HEK293 (cell line): ENCODE measurements around the gene EEF2K.

Source experiments
- CTCF ChIA-PET: fragments of 350-600 bp; formaldehyde crosslinking; extraction: SDS; loops from one replicate; lab custom pipeline; 2021; ENCODE audit warnings: antibody characterized with exemption; lab: Yijun Ruan, JAX
- POLR2A ChIA-PET: fragments of 300-600 bp; formaldehyde crosslinking; extraction: SDS; loops from one replicate; lab custom pipeline; 2020; ENCODE audit warnings: antibody characterized with exemption, inconsistent platforms; lab: Yijun Ruan, JAX
- H3K27ac ChIP-seq: fragments of 200-500 bp; sonication (Bioruptor generic); 2 replicates; pipeline ENCODE4 v1.5.1; 2014; ENCODE audit warnings: low read depth, low read length, control low read depth, inconsistent platforms; ENCODE audit errors: extremely low read depth
- H3K36me3 ChIP-seq, 2 experiments: fragments of 200-500 bp in 1 of 2; sonication (Bioruptor generic) in 1 of 2; 1 replicate in 1 of 2; 2 replicates in 1 of 2; pipeline ENCODE4 v1.5.1; 2014 to 2017; ENCODE audit warnings: inconsistent platforms in 2 of 2, low read length in 2 of 2; ENCODE audit not compliant: control insufficient read depth in 2 of 2, insufficient read depth in 1 of 2
- H3K4me1 ChIP-seq: fragments of 200-500 bp; sonication (Bioruptor generic); 2 replicates; pipeline ENCODE4 v1.5.1; 2014; ENCODE audit warnings: mild to moderate bottlenecking, low read length, inconsistent platforms; ENCODE audit not compliant: control insufficient read depth, insufficient read depth
- H3K4me3 ChIP-seq: 2 replicates; pipeline ENCODE4 v1.5.1; 2011; ENCODE audit warnings: low read depth, mild to moderate bottlenecking, control low read depth, low read length, moderate library complexity
- H3K9me3 ChIP-seq: fragments of 200-500 bp; sonication (Bioruptor generic); 2 replicates; pipeline ENCODE4 v1.5.1; 2014; ENCODE audit warnings: low read depth, low read length, inconsistent platforms; ENCODE audit not compliant: control insufficient read depth, insufficient read depth
- GLIS1 ChIP-seq: fragments of 450-650 bp; formaldehyde crosslinking; IDR thresholded peaks from 2 replicates; pipeline ENCODE4 v1.5.1; 2016; ENCODE audit warnings: missing biosample characterization, missing genetic modification characterization
- MYNN ChIP-seq: fragments of 450-650 bp; formaldehyde crosslinking; IDR thresholded peaks from 2 replicates; pipeline ENCODE4 v1.5.1; 2016; ENCODE audit warnings: missing biosample characterization, missing genetic modification characterization, borderline replicate concordance
- SCRT1 ChIP-seq: fragments of 450-650 bp; formaldehyde crosslinking; IDR thresholded peaks from 2 replicates; pipeline ENCODE4 v1.5.1; 2016; ENCODE audit warnings: missing biosample characterization, missing genetic modification characterization, borderline replicate concordance
- TCF7L2 ChIP-seq: IDR thresholded peaks from 2 replicates; pipeline ENCODE4 v1.6.1; 2011; ENCODE audit warnings: low read depth, mild to moderate bottlenecking, inconsistent platforms, low read length, moderate library complexity, borderline replicate concordance
- ZBTB20 ChIP-seq: fragments of 450-650 bp; formaldehyde crosslinking; IDR thresholded peaks from 2 replicates; pipeline ENCODE4 v1.5.1; 2016; ENCODE audit warnings: missing biosample characterization, missing genetic modification characterization
- ZBTB8A ChIP-seq: fragments of 450-650 bp; formaldehyde crosslinking; IDR thresholded peaks from 2 replicates; pipeline ENCODE4 v1.5.1; 2016; ENCODE audit warnings: missing biosample characterization, missing genetic modification characterization
- ZFHX2 ChIP-seq: fragments of 450-650 bp; formaldehyde crosslinking; conservative IDR thresholded peaks from 2 replicates; pipeline ENCODE4 v1.5.1; 2016; ENCODE audit warnings: missing biosample characterization, missing genetic modification characterization
- ZNF121 ChIP-seq: fragments of 450-650 bp; formaldehyde crosslinking; IDR thresholded peaks from 2 replicates; pipeline ENCODE4 v1.5.1; 2016; ENCODE audit warnings: missing biosample characterization, missing genetic modification characterization
- ZNF132 ChIP-seq: fragments of 450-650 bp; formaldehyde crosslinking; IDR thresholded peaks from 2 replicates; pipeline ENCODE4 v1.5.1; 2017; ENCODE audit warnings: missing biosample characterization, missing genetic modification characterization, borderline replicate concordance
- ZNF239 ChIP-seq: fragments of 450-650 bp; formaldehyde crosslinking; IDR thresholded peaks from 2 replicates; pipeline ENCODE4 v1.5.1; 2016; ENCODE audit warnings: missing biosample characterization, missing genetic modification characterization
- ZNF341 ChIP-seq: fragments of 450-650 bp; formaldehyde crosslinking; IDR thresholded peaks from 2 replicates; pipeline ENCODE4; 2016; ENCODE audit warnings: low read depth, missing biosample characterization, missing genetic modification characterization
- ZNF354C ChIP-seq: fragments of 450-650 bp; formaldehyde crosslinking; IDR thresholded peaks from 2 replicates; pipeline ENCODE4 v1.5.1; 2016; ENCODE audit warnings: missing biosample characterization, missing genetic modification characterization, low read depth, borderline replicate concordance
- ZNF433 ChIP-seq: fragments of 450-650 bp; formaldehyde crosslinking; IDR thresholded peaks from 2 replicates; pipeline ENCODE4 v1.5.1; 2016; ENCODE audit warnings: missing biosample characterization, missing genetic modification characterization, low read depth
- ZNF549 ChIP-seq: fragments of 450-650 bp; IDR thresholded peaks from 2 replicates; pipeline ENCODE4 v1.5.1; 2018; ENCODE audit warnings: missing biosample characterization, missing genetic modification characterization, mild to moderate bottlenecking, inconsistent platforms, moderate library complexity
- ZSCAN30 ChIP-seq: fragments of 450-650 bp; IDR thresholded peaks from 2 replicates; pipeline ENCODE4 v1.5.1; 2018; ENCODE audit warnings: missing biosample characterization, mild to moderate bottlenecking, missing genetic modification characterization, moderate library complexity
- TF ChIP-seq, protein P1 (sequence below): fragments of 450-650 bp; formaldehyde crosslinking; IDR thresholded peaks from 2 replicates; pipeline ENCODE4 v1.5.1; 2016; ENCODE audit warnings: missing biosample characterization, missing genetic modification characterization, borderline replicate concordance
- TF ChIP-seq, protein P2 (sequence below): fragments of 450-650 bp; formaldehyde crosslinking; IDR thresholded peaks from 2 replicates; pipeline ENCODE4 v1.5.1; 2016; ENCODE audit warnings: missing biosample characterization, missing genetic modification characterization
- TF ChIP-seq, protein P3 (sequence below): fragments of 450-650 bp; formaldehyde crosslinking; IDR thresholded peaks from 2 replicates; pipeline ENCODE4 v1.5.1; 2016; ENCODE audit warnings: missing biosample characterization, missing genetic modification characterization
- TF ChIP-seq, protein P4 (sequence below): fragments of 450-650 bp; formaldehyde crosslinking; IDR thresholded peaks from 2 replicates; pipeline ENCODE4 v1.5.1; 2017; ENCODE audit warnings: missing biosample characterization, missing genetic modification characterization

EEF2K gene

DNA sequence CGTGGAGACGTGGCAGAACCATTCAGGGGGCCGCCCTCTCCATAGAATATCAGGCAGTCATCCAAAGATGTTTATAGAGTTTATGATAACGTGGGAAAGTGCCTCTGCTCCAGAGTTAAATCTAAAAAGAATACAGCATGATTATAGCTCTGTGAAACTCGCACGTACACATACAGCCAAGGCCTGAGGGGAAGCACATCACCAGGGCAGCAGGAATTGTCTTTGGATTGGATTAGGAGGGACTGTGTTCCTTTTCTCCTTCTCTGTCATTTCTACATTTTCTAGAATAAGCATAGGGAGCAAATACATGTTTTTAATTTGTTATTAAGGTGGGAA lies 26.9 kb downstream of the EEF2K start (continued):
- no peak for TF ChIP-seq GLIS1 (tag by site-specific recombination)
- TF ChIP-seq ZBTB20 (tag by site-specific recombination) = 0 out of 2 replicates have a peak, but pooled peaks have one; percentile 1

DNA sequence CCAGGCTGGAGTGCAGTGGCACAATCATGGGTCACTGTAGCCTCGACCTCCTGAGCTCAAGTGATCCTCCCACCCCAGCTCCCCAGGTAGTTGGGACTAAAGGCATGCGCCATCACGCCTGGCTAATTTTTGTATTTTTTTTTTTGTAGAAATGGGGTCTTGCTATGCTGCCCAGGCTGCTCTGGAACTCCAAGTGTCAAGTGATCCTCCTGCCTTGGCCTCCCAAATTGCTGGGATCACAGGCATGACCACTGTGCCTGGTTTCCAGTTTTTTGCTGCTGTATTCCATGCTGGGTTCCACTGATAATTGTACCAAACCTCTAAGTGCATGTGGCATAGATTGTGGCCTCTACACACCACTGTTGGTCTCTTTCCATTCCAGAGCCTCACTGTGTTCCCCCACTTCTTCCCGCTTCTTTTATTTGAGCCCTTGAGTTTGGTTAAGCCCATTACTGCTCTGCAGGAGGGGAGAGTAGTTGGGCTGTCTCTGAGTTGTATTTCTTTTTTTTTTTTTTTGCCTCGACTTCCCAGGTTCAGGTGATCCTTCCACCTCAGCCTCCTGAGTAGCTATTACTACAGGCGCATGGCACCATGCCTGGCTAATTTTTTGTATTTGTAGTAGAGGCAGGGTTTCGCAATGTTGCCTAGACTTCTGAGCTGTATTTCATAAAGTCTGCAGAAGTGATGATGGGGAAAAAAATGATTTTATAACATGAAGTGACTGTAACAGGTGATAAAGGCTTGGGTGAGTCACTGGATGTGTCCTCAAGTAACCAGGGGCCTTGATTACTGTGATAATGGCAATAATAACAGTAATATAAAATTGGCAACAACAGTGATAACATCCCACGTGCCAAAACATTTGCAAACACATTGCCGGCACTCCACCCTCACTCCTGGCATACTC lies 30.0 kb downstream of the EEF2K start:
- H3K9me3 ChIP-seq = no peaks in the 10 kb centered on the region

DNA sequence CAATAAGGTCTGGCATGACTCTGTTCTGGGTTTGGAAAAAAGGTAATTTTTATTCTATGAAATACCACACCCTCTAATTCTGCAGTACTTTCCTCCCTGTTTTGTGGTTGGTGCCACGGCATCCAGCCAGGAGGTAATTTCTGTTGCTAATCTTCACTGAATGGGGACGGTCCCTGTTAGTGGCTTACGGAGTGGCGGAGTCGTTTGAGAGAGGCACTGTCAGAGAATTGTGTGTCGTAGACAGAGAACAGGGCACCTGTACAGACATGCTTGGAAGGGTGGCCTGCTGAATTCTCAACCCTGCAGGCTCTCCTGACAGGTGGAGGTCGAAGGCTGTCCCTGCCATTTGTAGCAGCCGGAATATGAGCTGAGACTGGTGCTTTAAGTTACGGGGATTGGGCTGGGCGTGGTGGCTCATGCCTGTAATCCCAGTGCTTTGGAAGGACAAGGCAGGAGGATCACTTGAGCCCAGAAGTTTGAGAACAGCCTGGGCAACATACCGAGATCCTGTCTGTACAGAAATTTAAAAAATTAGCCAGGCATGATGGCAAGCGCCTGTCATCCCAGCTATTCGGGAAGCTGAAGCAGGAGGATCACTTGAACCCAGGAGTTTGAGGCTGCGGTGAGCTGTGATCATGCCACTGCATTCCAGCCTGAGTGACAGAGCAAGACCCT lies 33.2 kb downstream of the EEF2K start:
- H3K36me3 ChIP-seq = peaks cover 0 to 4% of the 10 kb centered on the region in 2 experiments; a peak in 2 of 3 replicates
- no peak overlapping the region for H3K27ac ChIP-seq
- H3K9me3 ChIP-seq = no peaks in the 10 kb centered on the region
- POLR2A ChIA-PET = no interaction called here
- no peak overlapping the region for H3K4me3 ChIP-seq
- no peaks in the 10 kb centered on the region for H3K4me1 ChIP-seq
- CTCF ChIA-PET = no interaction called here
- no peak for TF ChIP-seq TCF7L2
- no peak for TF ChIP-seq ZNF121 (tag by site-specific recombination)
- no peak for TF ChIP-seq ZNF549 (tag by site-specific recombination)
- TF ChIP-seq, protein P1, sequence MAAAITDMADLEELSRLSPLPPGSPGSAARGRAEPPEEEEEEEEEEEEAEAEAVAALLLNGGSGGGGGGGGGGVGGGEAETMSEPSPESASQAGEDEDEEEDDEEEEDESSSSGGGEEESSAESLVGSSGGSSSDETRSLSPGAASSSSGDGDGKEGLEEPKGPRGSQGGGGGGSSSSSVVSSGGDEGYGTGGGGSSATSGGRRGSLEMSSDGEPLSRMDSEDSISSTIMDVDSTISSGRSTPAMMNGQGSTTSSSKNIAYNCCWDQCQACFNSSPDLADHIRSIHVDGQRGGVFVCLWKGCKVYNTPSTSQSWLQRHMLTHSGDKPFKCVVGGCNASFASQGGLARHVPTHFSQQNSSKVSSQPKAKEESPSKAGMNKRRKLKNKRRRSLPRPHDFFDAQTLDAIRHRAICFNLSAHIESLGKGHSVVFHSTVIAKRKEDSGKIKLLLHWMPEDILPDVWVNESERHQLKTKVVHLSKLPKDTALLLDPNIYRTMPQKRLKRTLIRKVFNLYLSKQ (tag by site-specific recombination) = no peak
- no peak for TF ChIP-seq ZSCAN30
- TF ChIP-seq ZNF239 (tag by site-specific recombination) = no peak
- TF ChIP-seq ZNF354C = no peak
- TF ChIP-seq, protein P2, sequence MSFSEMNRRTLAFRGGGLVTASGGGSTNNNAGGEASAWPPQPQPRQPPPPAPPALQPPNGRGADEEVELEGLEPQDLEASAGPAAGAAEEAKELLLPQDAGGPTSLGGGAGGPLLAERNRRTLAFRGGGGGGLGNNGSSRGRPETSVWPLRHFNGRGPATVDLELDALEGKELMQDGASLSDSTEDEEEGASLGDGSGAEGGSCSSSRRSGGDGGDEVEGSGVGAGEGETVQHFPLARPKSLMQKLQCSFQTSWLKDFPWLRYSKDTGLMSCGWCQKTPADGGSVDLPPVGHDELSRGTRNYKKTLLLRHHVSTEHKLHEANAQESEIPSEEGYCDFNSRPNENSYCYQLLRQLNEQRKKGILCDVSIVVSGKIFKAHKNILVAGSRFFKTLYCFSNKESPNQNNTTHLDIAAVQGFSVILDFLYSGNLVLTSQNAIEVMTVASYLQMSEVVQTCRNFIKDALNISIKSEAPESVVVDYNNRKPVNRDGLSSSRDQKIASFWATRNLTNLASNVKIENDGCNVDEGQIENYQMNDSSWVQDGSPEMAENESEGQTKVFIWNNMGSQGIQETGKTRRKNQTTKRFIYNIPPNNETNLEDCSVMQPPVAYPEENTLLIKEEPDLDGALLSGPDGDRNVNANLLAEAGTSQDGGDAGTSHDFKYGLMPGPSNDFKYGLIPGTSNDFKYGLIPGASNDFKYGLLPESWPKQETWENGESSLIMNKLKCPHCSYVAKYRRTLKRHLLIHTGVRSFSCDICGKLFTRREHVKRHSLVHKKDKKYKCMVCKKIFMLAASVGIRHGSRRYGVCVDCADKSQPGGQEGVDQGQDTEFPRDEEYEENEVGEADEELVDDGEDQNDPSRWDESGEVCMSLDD (tag by site-specific recombination) = no peak
- TF ChIP-seq ZFHX2 (tag by site-specific recombination) = no peak

More for the DNA sequence above, 30.0 kb downstream of the EEF2K start:
- CTCF ChIA-PET = interaction anchor here (0.7 to 1.0 kb wide), 2 partner anchors 54 to 64 kb away, joined by 3 read pairs; no protein-coding TSS in a partner anchor
- Histone ChIP-seq H3K36me3 (peaks cover 0 to 4% of the 10 kb centered on the region in 2 experiments; a peak in 2 of 3 replicates), H3K4me3 (no peak overlapping the region), H3K27ac (no peak overlapping the region), H3K4me1 (peaks cover 10% of the 10 kb centered on the region; the same call in 1 of the 2 replicates)
- peak; percentile 25; the same call in 1 of the 2 replicates for TF ChIP-seq SCRT1 (tag by site-specific recombination)
- TF ChIP-seq, protein P3, sequence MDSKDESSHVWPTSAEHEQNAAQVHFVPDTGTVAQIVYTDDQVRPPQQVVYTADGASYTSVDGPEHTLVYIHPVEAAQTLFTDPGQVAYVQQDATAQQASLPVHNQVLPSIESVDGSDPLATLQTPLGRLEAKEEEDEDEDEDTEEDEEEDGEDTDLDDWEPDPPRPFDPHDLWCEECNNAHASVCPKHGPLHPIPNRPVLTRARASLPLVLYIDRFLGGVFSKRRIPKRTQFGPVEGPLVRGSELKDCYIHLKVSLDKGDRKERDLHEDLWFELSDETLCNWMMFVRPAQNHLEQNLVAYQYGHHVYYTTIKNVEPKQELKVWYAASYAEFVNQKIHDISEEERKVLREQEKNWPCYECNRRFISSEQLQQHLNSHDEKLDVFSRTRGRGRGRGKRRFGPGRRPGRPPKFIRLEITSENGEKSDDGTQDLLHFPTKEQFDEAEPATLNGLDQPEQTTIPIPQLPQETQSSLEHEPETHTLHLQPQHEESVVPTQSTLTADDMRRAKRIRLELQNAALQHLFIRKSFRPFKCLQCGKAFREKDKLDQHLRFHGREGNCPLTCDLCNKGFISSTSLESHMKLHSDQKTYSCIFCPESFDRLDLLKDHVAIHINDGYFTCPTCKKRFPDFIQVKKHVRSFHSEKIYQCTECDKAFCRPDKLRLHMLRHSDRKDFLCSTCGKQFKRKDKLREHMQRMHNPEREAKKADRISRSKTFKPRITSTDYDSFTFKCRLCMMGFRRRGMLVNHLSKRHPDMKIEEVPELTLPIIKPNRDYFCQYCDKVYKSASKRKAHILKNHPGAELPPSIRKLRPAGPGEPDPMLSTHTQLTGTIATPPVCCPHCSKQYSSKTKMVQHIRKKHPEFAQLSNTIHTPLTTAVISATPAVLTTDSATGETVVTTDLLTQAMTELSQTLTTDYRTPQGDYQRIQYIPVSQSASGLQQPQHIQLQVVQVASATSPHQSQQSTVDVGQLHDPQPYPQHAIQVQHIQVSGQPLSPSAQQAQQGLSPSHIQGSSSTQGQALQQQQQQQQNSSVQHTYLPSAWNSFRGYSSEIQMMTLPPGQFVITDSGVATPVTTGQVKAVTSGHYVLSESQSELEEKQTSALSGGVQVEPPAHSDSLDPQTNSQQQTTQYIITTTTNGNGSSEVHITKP = peak; percentile 71
- peak; percentile 98 for TF ChIP-seq ZNF121 (tag by site-specific recombination)
- TF ChIP-seq ZNF341 (tag by site-specific recombination) = no peak
- TF ChIP-seq ZNF433 = 0 out of 2 replicates have a peak, but pooled peaks have one; percentile 6
- TF ChIP-seq, protein P4, sequence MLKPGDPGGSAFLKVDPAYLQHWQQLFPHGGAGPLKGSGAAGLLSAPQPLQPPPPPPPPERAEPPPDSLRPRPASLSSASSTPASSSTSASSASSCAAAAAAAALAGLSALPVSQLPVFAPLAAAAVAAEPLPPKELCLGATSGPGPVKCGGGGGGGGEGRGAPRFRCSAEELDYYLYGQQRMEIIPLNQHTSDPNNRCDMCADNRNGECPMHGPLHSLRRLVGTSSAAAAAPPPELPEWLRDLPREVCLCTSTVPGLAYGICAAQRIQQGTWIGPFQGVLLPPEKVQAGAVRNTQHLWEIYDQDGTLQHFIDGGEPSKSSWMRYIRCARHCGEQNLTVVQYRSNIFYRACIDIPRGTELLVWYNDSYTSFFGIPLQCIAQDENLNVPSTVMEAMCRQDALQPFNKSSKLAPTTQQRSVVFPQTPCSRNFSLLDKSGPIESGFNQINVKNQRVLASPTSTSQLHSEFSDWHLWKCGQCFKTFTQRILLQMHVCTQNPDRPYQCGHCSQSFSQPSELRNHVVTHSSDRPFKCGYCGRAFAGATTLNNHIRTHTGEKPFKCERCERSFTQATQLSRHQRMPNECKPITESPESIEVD (tag by site-specific recombination) = 0 out of 2 replicates have a peak, but pooled peaks have one; percentile 16
- TF ChIP-seq ZBTB8A (tag by site-specific recombination) = 0 out of 2 replicates have a peak, but pooled peaks have one; percentile 17
- no peak for TF ChIP-seq ZNF549 (tag by site-specific recombination)
- TF ChIP-seq MYNN (tag by site-specific recombination) = no peak
- TF ChIP-seq ZNF132 (tag by site-specific recombination) = no peak
- POLR2A ChIA-PET = no interaction called here
